Adipose tissue (tissue), 3 donors: ENCODE results near the gene MCRIP2. TPM values are rescaled to one million over a fixed set of nuclear protein-coding genes. Genes with fewer than 3 reads are reported as not detected.

ENCODE experiments used
- H3K27ac ChIP-seq: one replicate; pipeline ENCODE4 v1.5.1; 2013; ENCODE audit warnings: low read depth, low read length
- WGBS, 3 donors: extraction: QIAGEN DNeasy Blood & Tissue Kit; methylation state at CpG; one replicate each; pipeline ENCODE4 v1.1.7; 2013; 5-methylcytosine and 5-hydroxymethylcytosine counted together
- polyA plus RNA-seq, 3 donors: library from polyadenylated mRNA; stranded (reverse); fragments of 200-250 nt; gene quantifications; one replicate each; pipeline ENCODE4 v1.2.3, GENCODE V29; 2013
- donor health status: healthy with polysubstance abuse.
- donor health status: Bipolar disorder and iron deficiency.
- donor health status: healthy.

MCRIP2 gene
- polyA plus RNA-seq, 3 donors = 23.6 to 57.6 (median 42.6) TPM

DNA sequence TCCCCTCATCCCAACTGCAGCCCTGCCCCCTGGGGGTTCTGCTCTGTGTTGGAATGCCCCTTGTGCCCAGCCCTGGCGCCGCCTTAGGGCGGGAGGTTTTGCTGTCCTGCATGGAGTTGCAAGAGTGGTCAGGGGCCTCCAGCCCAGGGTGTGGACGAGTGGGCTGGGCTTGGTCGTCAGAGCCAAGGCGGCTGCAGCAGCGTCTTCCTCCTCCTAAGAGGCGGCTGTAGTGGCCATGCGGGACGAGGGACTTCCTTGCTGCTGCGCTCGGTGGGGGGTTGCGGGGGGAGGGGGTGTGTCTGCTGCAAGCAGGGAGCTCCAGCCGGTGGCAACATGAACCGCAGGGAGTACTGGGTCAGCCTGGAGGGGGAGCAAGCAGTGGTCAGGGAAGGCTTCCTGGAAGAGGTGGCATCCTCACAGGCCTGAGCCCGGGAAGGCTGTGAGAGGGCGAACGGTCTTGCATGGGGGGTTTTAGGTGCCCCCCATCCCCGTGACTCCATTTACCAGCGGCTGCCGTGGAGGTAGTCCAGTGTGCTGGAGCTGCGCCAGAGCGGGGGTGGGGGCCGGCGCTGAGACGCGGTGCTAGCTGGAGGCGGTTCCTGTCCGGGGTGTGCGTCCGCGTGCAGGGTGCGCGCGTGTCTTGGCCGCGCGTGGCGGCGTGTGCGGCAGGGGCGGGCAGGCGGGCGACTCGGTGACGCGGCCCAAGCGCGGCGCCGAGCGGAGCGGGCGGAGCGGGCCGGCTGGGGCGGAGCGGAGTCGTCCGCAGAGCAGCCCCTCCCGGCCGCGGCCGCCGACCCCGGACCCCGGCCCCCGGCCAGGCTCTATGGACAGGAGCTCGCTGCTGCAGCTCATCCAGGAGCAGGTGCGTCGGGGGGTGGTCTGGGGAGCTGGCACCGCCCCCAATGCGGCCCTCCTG lies 33.6 kb downstream of the MCRIP2 start, which contains the start of gene RHBDL1:
Gene RHBDL1, plus strand, starts transcription at position 704 of the 916 bp plus-strand sequence. Its CDS starts 120 bp downstream, at position 824.
- 4 to 8% (median 7%) methylated on average over 58 to 73 of the region's 73 CpGs for WGBS, 3 donors
- H3K27ac ChIP-seq = no peak within 1 kb of the TSS

DNA sequence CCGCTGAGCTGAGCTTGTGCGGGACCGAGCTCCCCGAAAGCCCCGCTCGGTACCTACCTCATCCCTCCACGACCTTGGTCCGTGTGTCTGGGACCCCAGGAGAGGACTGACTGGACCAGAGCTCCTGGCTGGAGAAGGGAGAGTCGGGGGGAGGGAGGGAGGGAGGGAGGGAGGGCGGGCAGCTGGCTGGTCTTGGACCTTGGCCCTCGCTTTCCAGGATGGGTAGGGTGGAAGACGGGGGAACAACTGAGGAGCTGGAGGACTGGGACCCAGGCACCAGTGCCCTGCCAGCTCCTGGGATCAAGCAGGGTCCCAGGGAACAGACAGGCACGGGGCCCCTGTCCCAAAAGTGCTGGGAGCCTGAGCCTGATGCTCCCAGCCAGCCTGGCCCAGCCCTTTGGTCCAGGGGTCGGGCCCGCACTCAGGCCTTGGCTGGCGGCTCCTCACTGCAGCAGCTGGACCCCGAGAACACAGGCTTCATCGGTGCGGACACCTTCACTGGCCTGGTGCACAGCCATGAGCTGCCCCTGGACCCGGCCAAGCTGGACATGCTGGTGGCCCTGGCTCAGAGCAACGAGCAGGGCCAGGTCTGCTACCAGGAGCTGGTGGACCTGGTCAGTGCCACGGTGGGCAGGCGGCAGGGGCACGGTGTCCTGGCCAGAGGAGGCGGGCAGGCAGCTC lies 34.4 kb downstream of the MCRIP2 start:
- 44 to 49% (median 49%) methylated on average over 20 to 25 of the region's 25 CpGs for WGBS, 3 donors
- H3K27ac ChIP-seq = no peak overlapping the region

DNA sequence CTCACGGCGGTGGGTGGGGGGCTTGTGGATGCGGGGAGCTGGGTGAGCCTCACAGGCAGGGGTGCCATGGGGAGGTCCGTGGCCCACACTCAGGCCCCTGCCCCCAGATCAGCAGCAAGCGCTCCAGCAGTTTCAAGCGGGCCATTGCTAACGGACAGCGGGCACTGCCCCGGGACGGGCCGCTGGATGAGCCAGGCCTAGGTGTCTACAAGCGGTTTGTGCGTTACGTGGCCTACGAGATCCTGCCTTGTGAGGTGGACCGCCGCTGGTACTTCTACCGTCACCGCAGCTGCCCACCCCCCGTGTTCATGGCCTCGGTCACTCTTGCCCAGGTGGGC lies 34.9 kb downstream of the MCRIP2 start:
- WGBS, 3 donors = 85 to 92% (median 91%) methylated on average over 18 to 21 of the region's 21 CpGs
- no peak overlapping the region for H3K27ac ChIP-seq

DNA sequence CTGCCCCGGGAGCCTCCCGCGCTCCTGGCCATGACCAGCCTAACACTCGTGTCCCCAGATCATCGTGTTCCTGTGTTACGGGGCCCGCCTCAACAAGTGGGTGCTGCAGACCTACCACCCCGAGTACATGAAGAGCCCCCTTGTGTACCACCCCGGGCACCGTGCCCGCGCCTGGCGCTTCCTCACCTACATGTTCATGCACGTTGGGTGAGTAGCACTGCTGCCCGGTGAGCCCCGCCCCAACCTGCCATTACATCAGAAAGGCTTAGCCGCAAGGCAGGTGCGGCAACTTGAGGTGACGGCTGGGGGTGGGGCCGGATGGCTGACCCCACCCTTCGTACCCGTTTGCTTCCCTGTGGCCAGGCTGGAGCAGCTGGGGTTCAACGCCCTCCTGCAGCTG lies 35.3 kb downstream of the MCRIP2 start:
- no peak overlapping the region for H3K27ac ChIP-seq
- 56 to 73% (median 67%) methylated on average over 23 of the region's 23 CpGs for WGBS, 3 donors

DNA sequence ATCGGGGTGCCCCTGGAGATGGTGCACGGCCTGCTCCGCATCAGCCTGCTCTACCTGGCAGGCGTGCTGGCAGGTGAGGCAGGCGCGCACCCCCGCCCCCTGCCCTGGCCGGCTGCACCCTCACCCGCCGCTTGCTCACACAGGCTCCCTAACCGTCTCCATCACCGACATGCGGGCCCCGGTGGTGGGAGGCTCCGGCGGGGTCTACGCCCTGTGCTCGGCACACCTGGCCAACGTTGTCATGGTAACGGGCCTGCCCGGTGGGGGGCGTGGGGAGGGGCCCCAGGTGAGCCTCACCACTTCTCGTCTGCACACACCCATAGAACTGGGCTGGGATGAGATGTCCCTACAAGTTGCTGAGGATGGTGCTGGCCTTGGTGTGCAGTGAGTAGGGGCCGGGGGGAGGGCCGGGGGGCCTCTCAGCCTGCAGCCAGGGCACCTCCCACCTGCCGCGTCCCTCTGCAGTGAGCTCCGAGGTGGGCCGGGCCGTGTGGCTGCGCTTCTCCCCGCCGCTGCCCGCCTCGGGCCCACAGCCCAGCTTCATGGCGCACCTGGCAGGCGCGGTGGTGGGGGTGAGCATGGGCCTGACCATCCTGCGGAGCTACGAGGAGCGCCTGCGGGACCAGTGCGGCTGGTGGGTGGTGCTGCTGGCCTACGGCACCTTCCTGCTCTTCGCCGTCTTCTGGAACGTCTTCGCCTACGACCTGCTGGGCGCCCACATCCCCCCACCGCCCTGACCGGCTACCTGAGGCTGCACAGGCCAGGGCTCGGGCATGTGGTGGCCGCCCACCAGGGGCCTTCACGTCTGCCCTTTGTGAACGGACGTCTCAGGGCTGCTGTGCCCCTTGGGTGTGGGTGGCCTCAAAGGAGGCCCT lies 35.9 kb downstream of the MCRIP2 start:
- no peak overlapping the region for H3K27ac ChIP-seq
- WGBS, 3 donors = 45 to 65% (median 49%) methylated on average over 53 to 57 of the region's 57 CpGs

DNA sequence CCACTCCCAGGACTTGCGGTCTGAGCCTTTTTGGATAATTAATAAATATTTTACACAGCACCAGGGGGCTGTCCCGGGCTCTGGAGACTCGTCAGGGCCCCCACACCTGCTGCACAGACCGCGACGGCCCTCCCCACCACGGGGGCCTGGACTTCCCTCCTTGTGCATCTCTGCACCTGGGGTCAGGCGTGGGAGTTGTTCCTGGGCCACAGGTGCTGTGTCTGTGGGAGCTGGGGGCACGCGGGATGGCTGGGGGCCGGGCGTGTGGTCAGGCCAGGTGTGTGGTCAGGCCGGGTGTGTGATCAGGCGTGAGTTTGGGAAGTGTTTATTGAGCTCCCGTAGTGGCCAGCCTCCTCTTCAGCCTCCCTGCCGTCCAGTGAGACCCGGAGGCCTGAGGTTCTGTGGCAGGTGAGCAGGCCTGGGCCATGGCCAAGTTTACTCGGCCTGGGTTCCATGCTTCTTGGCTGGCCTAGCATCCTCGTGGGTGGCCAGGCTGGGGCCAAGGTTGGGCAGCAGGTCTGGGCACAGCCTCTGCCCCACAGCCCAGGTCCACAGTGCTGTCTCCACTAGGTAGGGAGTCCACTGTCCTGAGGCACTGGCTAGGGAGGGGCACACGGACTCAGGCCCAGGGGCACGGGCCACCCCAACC lies 36.7 kb downstream of the MCRIP2 start:
- H3K27ac ChIP-seq = no peak overlapping the region
- 75 to 78% (median 76%) methylated on average over 21 of the region's 21 CpGs for WGBS, 3 donors

DNA sequence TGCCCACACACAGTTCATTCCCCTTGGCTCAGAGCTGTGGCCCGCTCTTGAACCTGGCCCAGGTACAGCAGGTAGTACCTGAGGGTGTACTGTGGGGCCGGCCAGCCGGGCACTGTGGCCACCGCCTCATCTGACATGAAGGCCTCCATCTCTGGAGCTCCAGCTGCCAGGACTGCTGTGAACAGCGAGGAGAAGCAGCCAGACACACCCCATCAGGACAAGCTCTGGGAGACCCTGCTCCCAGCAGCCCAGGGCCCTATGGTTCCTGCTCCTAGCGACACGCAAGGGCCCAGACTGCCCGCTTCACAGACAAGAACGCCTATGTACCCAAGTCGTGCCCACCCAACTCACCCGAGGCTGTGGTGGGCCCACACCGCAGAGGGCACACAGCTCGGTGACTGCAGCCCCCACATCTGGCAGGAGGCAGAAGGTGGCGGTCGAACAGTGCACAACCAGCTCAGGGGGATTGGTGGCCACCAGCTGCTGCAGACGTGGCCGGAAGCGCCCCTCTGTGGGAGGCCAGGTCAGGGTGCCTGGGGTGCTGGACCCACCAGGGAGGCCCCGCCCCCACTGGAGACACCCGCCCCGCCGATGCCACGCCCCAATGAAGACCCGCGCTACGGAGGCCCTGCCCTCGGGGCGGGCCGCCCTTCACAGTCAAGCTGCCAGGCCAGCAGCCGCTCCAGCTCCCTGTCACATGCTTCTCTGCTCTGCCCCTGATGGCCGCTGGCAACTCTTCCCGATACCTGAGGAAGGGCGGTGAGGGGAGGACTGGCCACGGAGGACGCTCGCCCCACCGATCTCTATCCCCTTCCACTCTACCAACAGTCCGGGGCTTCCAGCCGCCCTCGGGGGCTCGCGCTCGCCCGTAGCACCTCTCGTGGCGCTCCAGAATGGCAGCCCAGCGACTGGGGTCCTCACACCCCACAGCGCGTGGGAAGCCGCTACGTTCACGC lies 37.5 kb downstream of the MCRIP2 start:
- H3K27ac ChIP-seq = no peak overlapping the region
- WGBS, 3 donors = 23 to 25% (median 25%) methylated on average over 46 to 52 of the region's 52 CpGs

DNA sequence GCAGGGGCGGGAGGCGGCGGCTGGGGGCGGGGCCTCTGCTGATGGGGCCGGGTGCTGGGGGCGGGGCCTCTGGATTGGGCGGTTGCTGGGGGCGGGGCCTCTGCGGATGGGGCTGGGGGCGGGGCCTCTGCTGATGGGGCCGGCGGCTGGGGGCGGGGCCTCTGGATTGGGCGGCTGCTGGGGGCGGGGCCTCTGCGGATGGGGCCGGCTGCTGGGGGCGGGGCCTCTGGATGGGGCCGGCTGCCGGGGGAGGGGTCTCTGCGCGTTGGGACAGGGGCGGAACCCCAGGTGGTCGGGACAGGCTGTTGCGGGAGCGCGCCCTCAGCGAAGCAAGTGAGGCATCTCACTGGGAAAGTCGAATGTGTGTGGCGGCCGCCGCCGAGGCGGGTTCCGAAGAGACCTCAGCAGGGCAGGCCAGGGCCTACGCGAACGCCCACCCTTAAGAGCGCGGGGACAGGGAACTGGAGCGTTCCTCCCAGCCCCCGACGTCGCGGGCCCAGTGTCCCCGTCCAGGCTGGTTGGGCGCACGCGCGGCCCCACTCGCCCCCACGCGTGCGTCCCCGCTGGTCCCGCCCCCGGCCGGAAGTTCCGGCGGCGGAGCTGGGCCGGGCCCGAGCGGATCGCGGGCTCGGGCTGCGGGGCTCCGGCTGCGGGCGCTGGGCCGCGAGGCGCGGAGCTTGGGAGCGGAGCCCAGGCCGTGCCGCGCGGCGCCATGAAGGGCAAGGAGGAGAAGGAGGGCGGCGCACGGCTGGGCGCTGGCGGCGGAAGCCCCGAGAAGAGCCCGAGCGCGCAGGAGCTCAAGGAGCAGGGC lies 38.4 kb downstream of the MCRIP2 start, which contains the start of gene STUB1:
Gene STUB1, plus strand, starts transcription at position 597 of the 811 bp plus-strand sequence. Its CDS starts 116 bp downstream, at position 713.
- 1 to 2% (median 1%) methylated on average over 53 to 91 of the region's 91 CpGs for WGBS, 3 donors
- no peak within 1 kb of the TSS for H3K27ac ChIP-seq

DNA sequence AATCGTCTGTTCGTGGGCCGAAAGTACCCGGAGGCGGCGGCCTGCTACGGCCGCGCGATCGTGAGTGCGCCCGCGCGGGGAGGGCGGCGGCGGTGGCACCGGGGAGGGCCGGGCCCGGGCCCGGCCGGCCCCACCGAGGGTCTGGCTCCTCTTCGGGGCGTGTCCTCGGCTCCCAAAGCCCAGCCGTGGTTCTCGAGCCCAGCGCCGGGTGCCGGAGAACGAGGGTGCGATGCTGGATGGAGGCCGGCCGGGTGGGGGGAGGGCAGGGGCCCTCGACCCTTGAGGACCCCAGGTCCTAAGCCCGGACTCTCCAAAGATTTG lies 39.0 kb downstream of the MCRIP2 start:
- 0 to 1% (median 1%) methylated on average over 26 to 38 of the region's 38 CpGs for WGBS, 3 donors
- no peak overlapping the region for H3K27ac ChIP-seq

DNA sequence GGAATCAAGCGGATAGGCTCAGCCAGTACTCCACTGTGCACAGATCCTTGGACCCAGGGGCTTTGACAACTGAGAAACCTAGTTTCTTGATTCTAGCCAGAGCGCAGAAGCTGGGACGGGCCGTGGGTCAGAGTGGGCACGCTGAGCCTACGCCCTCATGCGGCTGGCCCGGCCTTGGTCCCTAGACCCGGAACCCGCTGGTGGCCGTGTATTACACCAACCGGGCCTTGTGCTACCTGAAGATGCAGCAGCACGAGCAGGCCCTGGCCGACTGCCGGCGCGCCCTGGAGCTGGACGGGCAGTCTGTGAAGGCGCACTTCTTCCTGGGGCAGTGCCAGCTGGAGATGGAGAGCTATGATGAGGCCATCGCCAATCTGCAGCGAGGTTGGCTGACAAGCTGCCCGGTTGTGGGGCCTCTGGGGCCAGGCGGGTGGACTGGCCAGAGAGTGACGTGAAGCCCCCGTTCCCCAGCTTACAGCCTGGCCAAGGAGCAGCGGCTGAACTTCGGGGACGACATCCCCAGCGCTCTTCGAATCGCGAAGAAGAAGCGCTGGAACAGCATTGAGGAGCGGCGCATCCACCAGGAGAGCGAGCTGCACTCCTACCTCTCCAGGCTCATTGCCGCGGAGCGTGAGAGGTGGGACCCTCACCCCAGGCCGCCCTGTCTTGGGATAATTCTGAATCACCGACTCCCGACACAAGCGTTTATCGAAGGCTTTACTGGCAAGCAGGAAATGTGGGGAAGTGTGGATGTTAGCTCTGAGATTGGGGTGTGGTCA lies 39.5 kb downstream of the MCRIP2 start:
- WGBS, 3 donors = 43 to 48% (median 45%) methylated on average over 44 of the region's 44 CpGs
- H3K27ac ChIP-seq = no peak overlapping the region

DNA sequence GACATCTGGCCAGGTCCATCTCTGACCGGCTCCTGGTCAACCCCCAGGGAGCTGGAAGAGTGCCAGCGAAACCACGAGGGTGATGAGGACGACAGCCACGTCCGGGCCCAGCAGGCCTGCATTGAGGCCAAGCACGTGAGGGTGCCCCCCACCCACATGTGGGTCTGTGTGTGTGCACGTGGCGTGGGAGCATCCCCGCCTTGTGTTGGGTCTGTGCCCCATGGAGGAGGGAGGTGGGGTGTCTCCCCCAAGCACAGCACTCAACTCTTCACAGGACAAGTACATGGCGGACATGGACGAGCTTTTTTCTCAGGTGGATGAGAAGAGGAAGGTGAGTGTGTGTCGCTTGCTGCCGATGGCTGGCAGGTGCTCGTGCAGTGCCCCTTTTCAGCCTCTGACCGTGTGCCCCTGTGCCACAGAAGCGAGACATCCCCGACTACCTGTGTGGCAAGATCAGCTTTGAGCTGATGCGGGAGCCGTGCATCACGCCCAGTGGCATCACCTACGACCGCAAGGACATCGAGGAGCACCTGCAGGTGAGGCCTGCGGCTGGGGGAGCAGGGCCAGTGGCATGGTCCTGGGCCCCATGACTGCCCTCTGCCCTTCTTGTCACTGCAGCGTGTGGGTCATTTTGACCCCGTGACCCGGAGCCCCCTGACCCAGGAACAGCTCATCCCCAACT lies 40.3 kb downstream of the MCRIP2 start:
- WGBS, 3 donors = 71 to 79% (median 72%) methylated on average over 28 of the region's 28 CpGs

DNA sequence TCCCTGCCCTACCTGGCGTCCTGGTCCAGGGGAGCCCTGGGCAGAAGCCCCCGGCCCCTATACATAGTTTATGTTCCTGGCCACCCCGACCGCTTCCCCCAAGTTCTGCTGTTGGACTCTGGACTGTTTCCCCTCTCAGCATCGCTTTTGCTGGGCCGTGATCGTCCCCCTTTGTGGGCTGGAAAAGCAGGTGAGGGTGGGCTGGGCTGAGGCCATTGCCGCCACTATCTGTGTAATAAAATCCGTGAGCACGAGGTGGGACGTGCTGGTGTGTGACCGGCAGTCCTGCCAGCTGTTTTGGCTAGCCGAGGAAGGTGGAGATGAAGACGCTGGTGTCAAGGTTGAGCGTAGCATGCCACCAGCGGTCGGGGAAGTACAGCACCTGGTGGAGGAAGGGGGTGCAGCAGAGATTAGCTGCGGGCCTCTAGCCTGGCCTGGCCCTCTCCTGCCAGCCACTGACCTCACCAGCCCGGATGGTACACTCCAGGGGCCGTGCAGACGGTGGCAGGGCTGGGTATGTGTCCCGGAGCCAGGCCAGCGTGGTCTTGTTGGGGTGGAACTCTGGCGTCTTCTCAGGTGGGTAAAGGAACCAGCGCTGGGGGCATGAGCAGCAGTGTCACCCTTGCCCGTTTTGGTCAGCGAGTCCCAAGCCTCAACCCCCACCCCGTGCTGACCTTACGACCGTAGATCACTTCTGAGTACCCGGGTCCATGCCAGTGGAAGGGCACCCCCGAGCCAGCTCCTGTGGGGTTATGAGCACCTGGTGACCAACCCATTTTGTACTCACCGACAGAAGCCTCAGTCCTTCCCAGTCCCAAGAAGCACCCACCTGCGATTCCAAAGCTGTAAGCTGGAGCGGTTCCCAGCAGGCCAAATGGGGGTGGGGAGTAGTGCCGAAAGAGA lies 41.1 kb downstream of the MCRIP2 start:
- H3K27ac ChIP-seq = no peak overlapping the region
- WGBS, 3 donors = 63 to 86% (median 80%) methylated on average over 36 of the region's 36 CpGs

More for the DNA sequence above, 40.3 kb downstream of the MCRIP2 start:
- H3K27ac ChIP-seq = no peak overlapping the region

DNA sequence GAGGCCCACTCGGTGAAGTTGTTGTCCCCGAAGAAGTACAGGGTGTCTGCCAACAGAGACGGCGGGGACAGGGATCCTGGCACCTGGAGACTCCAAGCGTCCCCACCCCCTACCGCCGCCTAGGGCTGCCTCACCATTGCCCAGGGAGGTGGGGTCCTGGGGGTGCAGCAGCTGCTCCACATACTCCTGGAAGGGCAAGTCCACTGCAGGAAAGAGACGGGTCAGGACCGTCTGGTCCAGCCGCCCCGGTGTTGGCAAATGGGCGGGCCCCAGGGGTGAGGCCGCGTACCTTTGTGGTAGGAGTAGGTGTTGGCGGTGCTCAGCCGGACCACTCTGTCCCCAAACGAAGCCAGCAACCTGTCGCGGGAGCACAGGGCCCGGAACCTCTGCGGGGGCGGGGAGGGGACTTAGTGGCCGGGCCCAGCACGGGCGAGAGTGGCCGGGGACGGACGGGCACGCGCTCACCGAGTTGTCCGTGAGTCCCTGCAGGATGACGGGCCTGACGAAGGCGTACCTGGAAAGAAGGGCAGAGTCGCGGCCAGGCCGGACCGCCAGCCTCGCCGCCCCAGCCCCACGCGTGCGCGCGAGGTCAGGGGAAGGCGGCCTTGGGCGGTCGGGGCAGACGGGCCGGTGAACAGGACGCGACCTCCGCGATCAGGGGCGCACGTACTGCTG lies 41.9 kb downstream of the MCRIP2 start:
- H3K27ac ChIP-seq = no peak overlapping the region

More for the DNA sequence above, 41.9 kb downstream of the MCRIP2 start:
- 17 to 22% (median 18%) methylated on average over 35 to 57 of the region's 57 CpGs for WGBS, 3 donors
